ENCODE data around the gene GNB3.

The GNB3 gene

DNA sequence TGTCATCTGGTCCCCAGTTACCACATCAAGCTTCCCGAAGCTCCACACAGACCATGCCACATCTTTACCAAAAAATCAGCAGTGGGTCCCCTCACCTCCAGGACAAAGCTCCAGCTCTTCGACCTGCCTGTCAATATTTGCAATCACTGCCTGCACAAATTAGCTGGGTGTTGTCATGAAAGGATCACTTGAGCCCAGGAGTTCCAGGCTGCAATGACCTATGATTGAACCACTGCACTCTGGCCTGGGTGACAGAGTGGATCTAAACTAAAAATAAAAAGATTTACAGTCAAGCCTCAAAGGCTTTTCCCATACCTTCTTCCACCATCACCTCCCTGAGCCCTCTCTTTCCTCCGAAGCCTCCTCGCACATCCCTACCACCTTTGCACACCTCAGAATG lies 44.1 kb upstream of the GNB3 start:
- Histone ChIP-seq H3K4me1 (ENCODE audit: low read depth, poor library complexity, severe bottlenecking) (no peaks in the 10 kb centered on the region), H2AFZ (ENCODE audit: low read depth) (no peak overlapping the region), H3K9ac (no peak overlapping the region), H3K27ac (no peak overlapping the region), H3K79me2 (ENCODE audit: insufficient read depth, low read depth) (no peaks in the 10 kb centered on the region), H3K27me3 (ENCODE audit: insufficient read depth, low read depth) (no peaks in the 10 kb centered on the region), H3K36me3 (ENCODE audit: insufficient read depth) (no peaks in the 10 kb centered on the region), H3K4me3 (IDR thresholded peaks at IDR 0.05; ENCODE audit: insufficient read depth, low read depth, low read length) (no peak overlapping the region), H3K4me2 (no peak overlapping the region), H4K20me1 (ENCODE audit: insufficient read depth) (no peaks in the 10 kb centered on the region)
- TF ChIP-seq, protein P1, sequence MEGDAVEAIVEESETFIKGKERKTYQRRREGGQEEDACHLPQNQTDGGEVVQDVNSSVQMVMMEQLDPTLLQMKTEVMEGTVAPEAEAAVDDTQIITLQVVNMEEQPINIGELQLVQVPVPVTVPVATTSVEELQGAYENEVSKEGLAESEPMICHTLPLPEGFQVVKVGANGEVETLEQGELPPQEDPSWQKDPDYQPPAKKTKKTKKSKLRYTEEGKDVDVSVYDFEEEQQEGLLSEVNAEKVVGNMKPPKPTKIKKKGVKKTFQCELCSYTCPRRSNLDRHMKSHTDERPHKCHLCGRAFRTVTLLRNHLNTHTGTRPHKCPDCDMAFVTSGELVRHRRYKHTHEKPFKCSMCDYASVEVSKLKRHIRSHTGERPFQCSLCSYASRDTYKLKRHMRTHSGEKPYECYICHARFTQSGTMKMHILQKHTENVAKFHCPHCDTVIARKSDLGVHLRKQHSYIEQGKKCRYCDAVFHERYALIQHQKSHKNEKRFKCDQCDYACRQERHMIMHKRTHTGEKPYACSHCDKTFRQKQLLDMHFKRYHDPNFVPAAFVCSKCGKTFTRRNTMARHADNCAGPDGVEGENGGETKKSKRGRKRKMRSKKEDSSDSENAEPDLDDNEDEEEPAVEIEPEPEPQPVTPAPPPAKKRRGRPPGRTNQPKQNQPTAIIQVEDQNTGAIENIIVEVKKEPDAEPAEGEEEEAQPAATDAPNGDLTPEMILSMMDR (conservative IDR thresholded peaks at IDR 0.05; ENCODE audit: low read depth, low read length), result no peak

DNA sequence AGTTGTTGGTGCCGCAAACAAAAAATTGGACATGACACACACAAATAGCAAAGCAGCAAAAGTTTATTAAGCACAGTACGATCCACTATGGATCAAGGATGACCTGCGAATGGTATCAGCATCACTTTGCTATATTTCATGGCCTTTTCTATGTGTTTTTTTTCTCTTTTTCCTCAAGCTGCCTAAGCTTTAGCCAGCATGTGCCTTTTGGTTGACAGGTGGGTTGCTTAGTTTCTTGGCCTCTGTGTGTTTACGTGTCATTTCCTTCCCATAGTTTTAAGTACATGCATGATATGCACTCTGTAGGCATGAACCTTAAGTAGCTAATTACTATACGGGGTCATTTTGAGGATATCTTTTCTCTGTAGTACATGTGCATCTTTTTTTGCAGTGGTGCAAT lies 41.6 kb upstream of the GNB3 start:
- Histone ChIP-seq H3K36me3 (ENCODE audit: insufficient read depth) (no peaks in the 10 kb centered on the region), H4K20me1 (ENCODE audit: insufficient read depth) (no peaks in the 10 kb centered on the region), H3K4me1 (ENCODE audit: low read depth, poor library complexity, severe bottlenecking) (no peaks in the 10 kb centered on the region), H3K4me3 (IDR thresholded peaks at IDR 0.05; ENCODE audit: insufficient read depth, low read depth, low read length) (no peak overlapping the region), H2AFZ (ENCODE audit: low read depth) (no peak overlapping the region), H3K79me2 (ENCODE audit: insufficient read depth, low read depth) (no peaks in the 10 kb centered on the region), H3K27ac (no peak overlapping the region), H3K4me2 (no peak overlapping the region), H3K27me3 (ENCODE audit: insufficient read depth, low read depth) (no peaks in the 10 kb centered on the region), H3K9ac (no peak overlapping the region)
- TF ChIP-seq, protein P1 (conservative IDR thresholded peaks at IDR 0.05; ENCODE audit: low read depth, low read length), result no peak

DNA sequence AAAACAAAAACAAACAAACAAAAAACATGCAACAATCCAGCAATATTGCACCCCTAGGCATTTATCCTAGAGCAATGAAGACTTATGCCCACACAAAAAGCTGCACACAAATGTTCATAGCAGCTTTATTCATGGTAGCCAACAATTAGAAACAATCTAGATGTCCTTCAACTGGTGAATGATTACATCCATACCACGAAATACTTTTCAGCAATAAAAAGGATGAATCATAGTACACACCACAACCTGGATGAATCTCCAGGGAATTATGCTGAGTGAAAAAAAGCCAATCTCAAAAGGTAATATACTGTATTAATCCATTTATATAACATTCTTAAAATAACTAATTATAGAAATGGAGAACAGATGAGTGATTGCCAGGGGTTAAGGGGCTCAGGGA lies 33.6 kb upstream of the GNB3 start:
- Histone ChIP-seq H3K36me3 (ENCODE audit: insufficient read depth) (no peaks in the 10 kb centered on the region), H3K27me3 (ENCODE audit: insufficient read depth, low read depth) (no peaks in the 10 kb centered on the region), H3K79me2 (ENCODE audit: insufficient read depth, low read depth) (no peaks in the 10 kb centered on the region), H3K4me3 (IDR thresholded peaks at IDR 0.05; ENCODE audit: insufficient read depth, low read depth, low read length) (no peak overlapping the region), H2AFZ (ENCODE audit: low read depth) (no peak overlapping the region), H3K9ac (no peak overlapping the region), H3K4me1 (ENCODE audit: low read depth, poor library complexity, severe bottlenecking) (no peaks in the 10 kb centered on the region), H3K27ac (no peak overlapping the region), H3K4me2 (no peak overlapping the region), H4K20me1 (ENCODE audit: insufficient read depth) (no peaks in the 10 kb centered on the region)
- TF ChIP-seq, protein P1 (conservative IDR thresholded peaks at IDR 0.05; ENCODE audit: low read depth, low read length), result no peak

DNA sequence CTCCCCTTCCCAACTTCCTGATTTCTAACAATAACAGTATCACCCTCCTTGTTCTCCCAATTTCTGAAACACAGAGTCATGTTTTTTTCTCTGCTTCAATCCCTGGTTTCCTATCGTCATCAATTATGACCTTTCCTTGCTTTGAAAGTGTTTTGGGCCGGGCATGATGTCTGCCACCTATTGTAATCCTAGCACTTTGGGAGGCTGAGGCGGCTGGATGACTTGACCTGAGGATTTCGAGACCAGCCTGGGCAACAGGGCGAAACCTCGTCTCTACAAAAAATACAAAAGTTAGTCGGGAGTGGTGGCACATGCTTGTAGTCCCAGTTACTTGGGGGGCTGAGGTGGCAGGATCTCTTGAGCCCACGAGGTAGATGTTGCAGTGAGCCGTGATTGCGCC lies 31.7 kb upstream of the GNB3 start:
- H3K27ac ChIP-seq, result no peak overlapping the region
- no peaks in the 10 kb centered on the region for H3K4me1 ChIP-seq (ENCODE audit: low read depth, poor library complexity, severe bottlenecking)
- H3K79me2 ChIP-seq (ENCODE audit: insufficient read depth, low read depth), result no peaks in the 10 kb centered on the region
- no peak overlapping the region for H3K4me3 ChIP-seq (IDR thresholded peaks at IDR 0.05; ENCODE audit: insufficient read depth, low read depth, low read length)
- no peak overlapping the region for H3K9ac ChIP-seq
- H3K4me2 ChIP-seq, result no peak overlapping the region
- H3K27me3 ChIP-seq (ENCODE audit: insufficient read depth, low read depth), result no peaks in the 10 kb centered on the region
- H2AFZ ChIP-seq (ENCODE audit: low read depth), result no peak overlapping the region
- H3K36me3 ChIP-seq (ENCODE audit: insufficient read depth), result no peaks in the 10 kb centered on the region
- TF ChIP-seq, protein P1 (conservative IDR thresholded peaks at IDR 0.05; ENCODE audit: low read depth, low read length), result no peak
- no peaks in the 10 kb centered on the region for H4K20me1 ChIP-seq (ENCODE audit: insufficient read depth)
